Osteoblast (primary cell): Measurements from ENCODE around the gene MRPS5. TPM values are rescaled to one million over a fixed set of nuclear protein-coding genes. Genes with fewer than 3 reads are reported as not detected.

ENCODE experiments used
- DNase-seq: peaks from one replicate; pipeline ENCODE4 v3.0.0; 2011; ENCODE audit warnings: low spot score, mixed read lengths; ENCODE audit not compliant: insufficient read length; ENCODE audit errors: missing footprints
- H2AFZ ChIP-seq: 2 replicates; pipeline ENCODE4 v1.6.0; 2011; ENCODE audit warnings: mild to moderate bottlenecking, low read length
- H3K27ac ChIP-seq: 2 replicates; pipeline ENCODE4 v1.5.1; 2011; ENCODE audit warnings: mild to moderate bottlenecking, low read depth, low read length, moderate library complexity
- H3K27me3 ChIP-seq: 2 replicates; pipeline ENCODE4 v1.6.0; 2012; ENCODE audit warnings: mild to moderate bottlenecking, control low read depth, inconsistent platforms, low read length, moderate library complexity; ENCODE audit not compliant: insufficient read depth
- H3K36me3 ChIP-seq: 2 replicates; pipeline ENCODE4 v1.5.1; 2011; ENCODE audit warnings: mild to moderate bottlenecking, low read length, control low read depth, moderate library complexity; ENCODE audit not compliant: insufficient read depth
- H3K4me1 ChIP-seq: 2 replicates; pipeline ENCODE4 v1.5.1; 2011; ENCODE audit warnings: mild to moderate bottlenecking, low read length, control low read depth, moderate library complexity; ENCODE audit not compliant: insufficient read depth
- H3K4me2 ChIP-seq: 2 replicates; pipeline ENCODE4 v1.6.0; 2011; ENCODE audit warnings: mild to moderate bottlenecking, low read length; ENCODE audit not compliant: insufficient read depth
- H3K4me3 ChIP-seq: fragments of 200-600 bp; sonication (generic); 3 replicates; pipeline ENCODE4 v1.5.1; 2012; ENCODE audit warnings: mild to moderate bottlenecking, low read length, inconsistent platforms; ENCODE audit not compliant: insufficient read depth
- H3K79me2 ChIP-seq: 2 replicates; pipeline ENCODE4 v1.6.0; 2012; ENCODE audit warnings: mild to moderate bottlenecking, low read length, control low read depth, inconsistent platforms; ENCODE audit not compliant: insufficient read depth
- H3K9me3 ChIP-seq: 2 replicates; pipeline ENCODE4 v1.5.1; 2011; ENCODE audit warnings: low read depth, low read length, control low read depth
- H4K20me1 ChIP-seq: 2 replicates; pipeline ENCODE4 v1.6.0; 2012; ENCODE audit warnings: mild to moderate bottlenecking, low read length, control low read depth; ENCODE audit not compliant: insufficient read depth
- total RNA-seq: library from RNA; depleted of rRNA; stranded (reverse); fragments of >200 nt; gene quantifications from 2 replicates; pipeline ENCODE4 v1.2.3, GENCODE V29; 2012
- TF ChIP-seq, protein P1 (sequence below): IDR thresholded peaks from 2 replicates; pipeline ENCODE4 v1.5.1; 2011; ENCODE audit warnings: mild to moderate bottlenecking, low read depth, low read length, moderate library complexity; ENCODE audit errors: extremely low read depth

The MRPS5 gene
- total RNA-seq, 1 donor, result 27.1 TPM

DNA sequence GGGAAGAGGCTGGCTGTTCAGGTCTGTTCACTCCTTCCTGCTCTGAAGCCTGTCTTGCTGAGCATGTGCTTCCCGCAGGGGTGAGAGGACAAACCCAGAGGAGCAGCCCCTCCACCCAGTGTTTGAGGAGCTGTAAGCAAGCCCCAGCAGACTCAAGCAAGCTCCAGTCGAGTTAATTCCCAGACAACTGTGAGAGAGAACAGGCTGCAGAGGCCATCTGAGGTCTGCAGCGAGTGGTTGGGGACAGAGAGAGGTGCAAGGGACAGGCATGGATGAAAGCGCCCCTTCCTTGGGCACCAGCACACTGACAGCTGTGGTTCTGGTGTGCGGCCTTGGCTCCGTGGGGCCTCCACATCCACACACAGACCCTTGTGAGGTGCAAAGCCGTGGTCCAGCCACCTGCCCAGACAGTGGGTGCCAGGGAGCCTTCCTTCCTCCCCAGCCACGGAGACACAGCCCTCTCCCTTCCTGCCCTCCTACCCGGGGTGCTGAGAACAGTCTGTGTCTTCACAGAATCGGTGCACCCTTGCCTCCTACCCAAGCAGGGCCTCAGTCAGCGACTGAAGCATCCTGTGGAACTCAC lies 59.9 kb downstream of the MRPS5 start:
- Histone ChIP-seq H4K20me1 (no peaks in the 10 kb centered on the region), H3K27me3 (peaks cover 15% of the 10 kb centered on the region), H3K4me1 (no peaks in the 10 kb centered on the region), H3K4me3 (no peak overlapping the region), H3K36me3 (no peaks in the 10 kb centered on the region), H3K4me2 (no peak overlapping the region), H2AFZ (no peak overlapping the region), H3K27ac (no peak overlapping the region), H3K9me3 (no peaks in the 10 kb centered on the region), H3K79me2 (no peaks in the 10 kb centered on the region)
- TF ChIP-seq, protein P1, sequence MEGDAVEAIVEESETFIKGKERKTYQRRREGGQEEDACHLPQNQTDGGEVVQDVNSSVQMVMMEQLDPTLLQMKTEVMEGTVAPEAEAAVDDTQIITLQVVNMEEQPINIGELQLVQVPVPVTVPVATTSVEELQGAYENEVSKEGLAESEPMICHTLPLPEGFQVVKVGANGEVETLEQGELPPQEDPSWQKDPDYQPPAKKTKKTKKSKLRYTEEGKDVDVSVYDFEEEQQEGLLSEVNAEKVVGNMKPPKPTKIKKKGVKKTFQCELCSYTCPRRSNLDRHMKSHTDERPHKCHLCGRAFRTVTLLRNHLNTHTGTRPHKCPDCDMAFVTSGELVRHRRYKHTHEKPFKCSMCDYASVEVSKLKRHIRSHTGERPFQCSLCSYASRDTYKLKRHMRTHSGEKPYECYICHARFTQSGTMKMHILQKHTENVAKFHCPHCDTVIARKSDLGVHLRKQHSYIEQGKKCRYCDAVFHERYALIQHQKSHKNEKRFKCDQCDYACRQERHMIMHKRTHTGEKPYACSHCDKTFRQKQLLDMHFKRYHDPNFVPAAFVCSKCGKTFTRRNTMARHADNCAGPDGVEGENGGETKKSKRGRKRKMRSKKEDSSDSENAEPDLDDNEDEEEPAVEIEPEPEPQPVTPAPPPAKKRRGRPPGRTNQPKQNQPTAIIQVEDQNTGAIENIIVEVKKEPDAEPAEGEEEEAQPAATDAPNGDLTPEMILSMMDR, result no peak
- no peak for DNase-seq

DNA sequence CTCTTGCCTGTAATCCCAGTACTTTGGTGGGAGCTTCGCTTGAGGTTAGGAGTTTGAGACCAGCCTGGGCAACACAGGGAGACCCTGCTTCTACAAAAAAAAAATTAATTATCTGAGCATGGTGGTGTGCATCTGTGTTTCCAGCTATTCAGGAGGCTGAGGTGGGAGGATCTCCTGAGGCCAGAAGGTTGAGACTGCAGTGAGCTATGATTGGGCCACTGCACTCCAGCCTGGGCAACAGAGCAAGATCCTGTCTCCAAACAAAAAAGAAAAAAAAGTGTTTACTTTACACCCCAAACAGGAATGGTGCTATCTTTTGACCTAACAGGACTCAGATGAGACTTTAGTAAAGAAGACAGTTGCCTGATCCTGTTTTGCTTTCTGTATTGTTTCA lies 60.5 kb downstream of the MRPS5 start:
- Histone ChIP-seq H4K20me1 (no peaks in the 10 kb centered on the region), H3K4me2 (no peak overlapping the region)

DNA sequence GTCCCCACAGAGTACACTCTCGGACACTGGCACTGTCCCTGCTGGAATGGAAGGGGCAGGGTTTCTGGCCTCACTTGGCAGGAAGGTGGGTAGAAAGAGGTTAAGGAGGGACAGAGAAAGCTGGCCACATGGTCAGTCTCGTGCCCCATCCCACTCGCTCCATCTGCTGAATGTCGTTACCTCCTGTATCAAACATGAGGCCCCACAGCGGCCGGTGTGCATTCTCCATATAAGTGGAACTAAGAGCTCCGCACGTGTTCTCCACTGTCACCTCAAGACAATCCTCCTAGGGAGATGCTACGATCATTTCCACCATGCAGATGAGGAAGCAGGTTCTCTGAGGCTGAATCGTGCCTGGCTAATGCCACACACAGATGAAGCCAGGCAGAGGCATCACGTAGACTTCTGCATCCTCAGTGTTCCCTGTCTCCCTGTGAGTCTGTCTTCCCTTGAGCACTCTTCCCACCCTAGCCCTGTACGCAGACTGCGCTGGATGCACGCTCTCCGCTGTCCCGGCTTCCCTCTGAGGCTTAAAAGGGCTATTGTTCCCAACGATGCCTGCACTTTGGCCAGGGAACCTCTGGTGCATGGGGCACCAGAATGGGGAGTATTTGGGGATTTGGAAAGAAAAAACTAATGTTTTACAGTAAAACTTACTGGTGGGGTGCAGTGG lies 61.0 kb downstream of the MRPS5 start:
- Histone ChIP-seq H3K4me3 (no peak overlapping the region), H3K27me3 (peaks cover 15% of the 10 kb centered on the region)

More for the DNA sequence above, 60.5 kb downstream of the MRPS5 start:
- Histone ChIP-seq H2AFZ (no peak overlapping the region), H3K36me3 (no peaks in the 10 kb centered on the region), H3K27ac (no peak overlapping the region), H3K27me3 (peaks cover 15% of the 10 kb centered on the region), H3K79me2 (no peaks in the 10 kb centered on the region), H3K4me3 (no peak overlapping the region), H3K4me1 (no peaks in the 10 kb centered on the region), H3K9me3 (no peaks in the 10 kb centered on the region)
- DNase-seq, result no peak
- TF ChIP-seq, protein P1, result no peak

More for the DNA sequence above, 61.0 kb downstream of the MRPS5 start:
- Histone ChIP-seq H3K9me3 (no peaks in the 10 kb centered on the region), H3K36me3 (no peaks in the 10 kb centered on the region), H2AFZ (no peak overlapping the region), H3K79me2 (no peaks in the 10 kb centered on the region), H3K4me2 (no peak overlapping the region), H3K4me1 (no peaks in the 10 kb centered on the region), H4K20me1 (no peaks in the 10 kb centered on the region), H3K27ac (no peak overlapping the region)
- TF ChIP-seq, protein P1, result no peak
- DNase-seq, result no peak
